T-helper 17 cell (primary cell): ENCODE measurements around the gene CTBP2. TPM values are rescaled to one million over a fixed set of nuclear protein-coding genes. Genes with fewer than 3 reads are reported as not detected.
"Not testable (repeated sequence)": the region's sequence is repeated elsewhere in the genome, so short reads cannot be mapped to it uniquely, and the experiment has no call there.

ENCODE experiments used
- ATAC-seq: fragments of 150-1000 bp; cut with Tn5 transposase; 2 replicates; pipeline ENCODE4 v1.10.0; 2021; ENCODE audit warnings: mild to moderate bottlenecking, moderate library complexity
- DNase-seq, 3 donors: peaks; one replicate each; pipeline versions ENCODE4 v3.0.0 to v3.0.0-alpha.2; 2020 to 2021
- H3K9me3 ChIP-seq: one replicate; pipeline ENCODE4 v1.7.0; 2013; ENCODE audit warnings: low read length, mild to moderate bottlenecking; ENCODE audit not compliant: control insufficient read depth, poor library complexity, severe bottlenecking
- H3K27ac Mint-ChIP-seq: one replicate; pipeline ENCODE4 v1.8.0; 2022; ENCODE audit warnings: mild to moderate bottlenecking, moderate library complexity, mixed read lengths
- H3K27me3 Mint-ChIP-seq: one replicate; pipeline ENCODE4 v1.8.0; 2022; ENCODE audit warnings: mixed read lengths
- H3K36me3 Mint-ChIP-seq: one replicate; pipeline ENCODE4 v1.8.0; 2022; ENCODE audit warnings: low read depth, mixed read lengths
- H3K4me1 Mint-ChIP-seq: one replicate; pipeline ENCODE4 v1.8.0; 2022; ENCODE audit warnings: mild to moderate bottlenecking, mixed read lengths
- H3K4me3 Mint-ChIP-seq: one replicate; pipeline ENCODE4 v1.8.0; 2022; ENCODE audit warnings: mild to moderate bottlenecking, moderate library complexity, mixed read lengths
- total RNA-seq, 4 donors: library from RNA in 2 of 4; stranded (reverse) in 2 of 4; gene quantifications; one replicate each; pipeline ENCODE4 v1.2.3 and lab custom pipeline; 2022 to 2026

The CTBP2 gene
- total RNA-seq, 2 donors from 2014 or later: 1.3 to 1.5 TPM

GRCh38 chr10:125082881-125083575 is 77.3 kb downstream of the CTBP2 start:
- no peaks in the 10 kb centered on the region for H3K4me1 Mint-ChIP-seq
- no peak overlapping the region for H3K27ac Mint-ChIP-seq
- peaks cover 62% of the 10 kb centered on the region for H3K27me3 Mint-ChIP-seq
- no peak overlapping the region for H3K4me3 Mint-ChIP-seq
- ATAC-seq: no peak
- no peaks in the 10 kb centered on the region for H3K9me3 ChIP-seq
- no peaks in the 10 kb centered on the region for H3K36me3 Mint-ChIP-seq
- no peak for DNase-seq

- not testable (repeated sequence) for DNase-seq, H3K9me3 ChIP-seq, H3K4me1 Mint-ChIP-seq, H3K36me3 Mint-ChIP-seq, ATAC-seq, H3K27ac Mint-ChIP-seq, H3K4me3 Mint-ChIP-seq
- peaks cover 57% of the 10 kb centered on the region for H3K27me3 Mint-ChIP-seq
Measured at GRCh38 chr10:125082471-125082870, 77.9 kb downstream of the CTBP2 start.

- H3K4me1 Mint-ChIP-seq: no peaks in the 10 kb centered on the region
- H3K4me3 Mint-ChIP-seq: no peak overlapping the region
- no peaks in the 10 kb centered on the region for H3K9me3 ChIP-seq
- DNase-seq (no peak), ATAC-seq (no peak)
- no peaks in the 10 kb centered on the region for H3K36me3 Mint-ChIP-seq
- H3K27ac Mint-ChIP-seq: no peak overlapping the region
- peaks cover 51% of the 10 kb centered on the region for H3K27me3 Mint-ChIP-seq
Measured at GRCh38 chr10:125081931-125082330, 78.4 kb downstream of the CTBP2 start.

DNA sequence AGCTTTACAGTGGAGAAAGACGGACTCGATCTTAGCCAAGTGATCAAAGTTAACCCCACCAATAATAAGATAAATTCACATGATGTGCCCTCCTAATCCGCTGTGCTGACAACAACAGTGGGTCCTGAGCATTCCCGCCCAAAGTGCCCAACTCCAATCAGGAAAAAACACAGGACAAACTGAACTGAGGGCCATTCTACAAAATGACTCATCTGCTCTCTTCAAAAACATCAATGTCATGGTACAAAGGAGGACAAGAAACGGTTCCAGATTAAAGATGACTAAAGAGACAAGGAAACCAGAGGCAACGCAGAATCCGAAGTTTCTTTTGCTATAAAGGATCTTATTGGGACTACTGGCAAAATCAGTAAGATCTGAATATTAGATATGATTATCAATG is 79.4 kb downstream of the CTBP2 start:
- no peaks in the 10 kb centered on the region for H3K9me3 ChIP-seq
- Mint-ChIP-seq H3K4me3 (no peak overlapping the region), H3K27ac (no peak overlapping the region), H3K4me1 (no peaks in the 10 kb centered on the region), H3K36me3 (no peaks in the 10 kb centered on the region), H3K27me3 (peaks cover 50% of the 10 kb centered on the region)
- ATAC-seq (no peak), DNase-seq (no peak)

DNA sequence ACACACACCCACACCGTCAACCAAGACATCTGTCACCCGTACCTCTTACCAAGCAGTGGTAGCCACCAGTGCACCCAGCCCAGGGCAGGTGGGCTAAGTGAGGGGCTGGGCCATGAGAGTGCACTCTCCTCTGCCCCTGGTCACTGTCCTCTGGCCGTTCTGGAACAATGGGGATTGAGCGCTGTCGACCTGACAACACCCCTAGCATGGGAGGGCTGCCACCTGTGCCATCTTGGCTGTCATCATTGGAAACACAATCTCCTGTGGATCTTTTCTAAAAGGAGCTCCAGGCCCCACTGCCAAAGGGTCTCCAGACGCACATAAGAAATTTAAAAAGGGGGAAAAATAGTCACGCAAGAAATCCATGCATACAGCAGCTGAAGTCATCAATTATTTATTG is 80.1 kb downstream of the CTBP2 start:
- no peaks in the 10 kb centered on the region for H3K9me3 ChIP-seq
- H3K4me3 Mint-ChIP-seq: no peak overlapping the region
- DNase-seq (no peak), ATAC-seq (no peak)
- H3K36me3 Mint-ChIP-seq: no peaks in the 10 kb centered on the region
- H3K27ac Mint-ChIP-seq: no peak overlapping the region
- H3K27me3 Mint-ChIP-seq: peaks cover 47% of the 10 kb centered on the region
- H3K4me1 Mint-ChIP-seq: no peaks in the 10 kb centered on the region

GRCh38 chr10:125079091-125079600 is 81.2 kb downstream of the CTBP2 start:
- H3K9me3 ChIP-seq: no peaks in the 10 kb centered on the region
- DNase-seq: no peak
- Mint-ChIP-seq H3K4me1 (no peaks in the 10 kb centered on the region), H3K4me3 (no peak overlapping the region), H3K27ac (no peak overlapping the region), H3K36me3 (no peaks in the 10 kb centered on the region), H3K27me3 (peaks cover 40% of the 10 kb centered on the region)
- no peak for ATAC-seq

- no peaks in the 10 kb centered on the region for H3K9me3 ChIP-seq
- no peak overlapping the region for H3K27ac Mint-ChIP-seq
- no peak overlapping the region for H3K4me3 Mint-ChIP-seq
- no peak for ATAC-seq
- peaks cover 31% of the 10 kb centered on the region for H3K27me3 Mint-ChIP-seq
- no peaks in the 10 kb centered on the region for H3K4me1 Mint-ChIP-seq
- DNase-seq: no peak
- H3K36me3 Mint-ChIP-seq: no peaks in the 10 kb centered on the region
Measured at GRCh38 chr10:125076891-125077541, 83.3 kb downstream of the CTBP2 start.

GRCh38 chr10:125076121-125076825 is 84.1 kb downstream of the CTBP2 start:
- DNase-seq (no peak), ATAC-seq (no peak)
- Mint-ChIP-seq H3K4me1 (no peaks in the 10 kb centered on the region), H3K27ac (no peak overlapping the region), H3K4me3 (no peak overlapping the region), H3K27me3 (peaks cover 29% of the 10 kb centered on the region), H3K36me3 (no peaks in the 10 kb centered on the region)
- no peaks in the 10 kb centered on the region for H3K9me3 ChIP-seq

- no peaks in the 10 kb centered on the region for H3K4me1 Mint-ChIP-seq
- H3K36me3 Mint-ChIP-seq: no peaks in the 10 kb centered on the region
- no peaks in the 10 kb centered on the region for H3K9me3 ChIP-seq
- ATAC-seq: no peak
- DNase-seq: no peak
- H3K27ac Mint-ChIP-seq: no peak overlapping the region
- peaks cover 13% of the 10 kb centered on the region for H3K27me3 Mint-ChIP-seq
- no peak overlapping the region for H3K4me3 Mint-ChIP-seq
Measured at GRCh38 chr10:125073996-125074395, 86.4 kb downstream of the CTBP2 start.

GRCh38 chr10:125072794-125073193 is 87.6 kb downstream of the CTBP2 start:
- DNase-seq (no peak), ATAC-seq (no peak)
- Mint-ChIP-seq H3K4me1 (no peaks in the 10 kb centered on the region), H3K27me3 (peaks cover 13% of the 10 kb centered on the region), H3K36me3 (no peaks in the 10 kb centered on the region), H3K27ac (no peak overlapping the region), H3K4me3 (no peak overlapping the region)
- H3K9me3 ChIP-seq: no peaks in the 10 kb centered on the region

DNA sequence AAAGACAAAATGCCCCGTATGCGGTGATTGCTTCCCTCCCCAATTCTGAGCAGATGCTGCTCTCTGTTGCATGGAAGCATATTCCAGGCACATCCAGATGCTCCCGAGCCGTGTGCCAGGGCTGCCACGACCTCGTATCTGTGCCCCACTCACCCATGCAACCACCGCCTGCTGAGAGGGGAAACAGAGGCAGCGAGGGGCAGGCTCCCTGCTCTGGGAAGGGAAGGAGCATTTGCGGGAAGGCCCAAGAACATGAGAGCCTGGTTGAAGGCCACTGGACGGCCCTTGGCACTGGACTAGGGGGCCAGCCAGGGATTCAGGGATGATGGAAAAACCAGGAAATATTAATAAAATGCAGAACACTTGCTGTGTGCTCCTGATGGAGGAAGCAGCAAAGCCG is 89.4 kb downstream of the CTBP2 start:
- Mint-ChIP-seq H3K4me1 (no peaks in the 10 kb centered on the region), H3K36me3 (no peaks in the 10 kb centered on the region), H3K27me3 (peaks cover 13% of the 10 kb centered on the region), H3K4me3 (no peak overlapping the region), H3K27ac (no peak overlapping the region)
- ATAC-seq: no peak
- H3K9me3 ChIP-seq: no peaks in the 10 kb centered on the region
- DNase-seq: no peak

DNA sequence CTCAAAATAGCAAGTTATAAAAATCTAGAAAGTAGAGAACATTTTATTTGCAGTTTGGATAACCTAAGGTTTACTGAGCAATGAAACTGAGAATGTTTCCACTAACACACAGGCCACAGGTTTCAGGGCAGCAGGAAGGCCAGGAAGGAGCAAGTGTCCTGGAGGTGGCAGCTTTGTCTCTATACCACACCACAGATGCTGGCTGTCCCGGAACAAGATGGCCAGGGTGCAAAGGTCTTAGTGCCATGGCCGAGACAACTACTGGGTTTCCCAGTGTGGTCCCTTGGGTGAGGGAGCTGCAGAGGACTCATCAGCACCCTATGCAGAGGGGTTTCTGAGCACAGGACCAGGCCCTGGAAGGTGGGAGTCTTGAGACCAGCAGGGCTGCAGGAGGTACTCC is 92.0 kb downstream of the CTBP2 start:
- H3K27ac Mint-ChIP-seq: no peak overlapping the region
- H3K27me3 Mint-ChIP-seq: peaks cover 13% of the 10 kb centered on the region
- H3K36me3 Mint-ChIP-seq: no peaks in the 10 kb centered on the region
- no peak for DNase-seq
- no peak overlapping the region for H3K4me3 Mint-ChIP-seq
- H3K9me3 ChIP-seq: no peaks in the 10 kb centered on the region
- peaks cover 13% of the 10 kb centered on the region for H3K4me1 Mint-ChIP-seq
- no peak for ATAC-seq

- H3K27ac Mint-ChIP-seq: no peak overlapping the region
- peaks cover 13% of the 10 kb centered on the region for H3K4me1 Mint-ChIP-seq
- no peak for ATAC-seq
- no peak for DNase-seq
- H3K9me3 ChIP-seq: no peaks in the 10 kb centered on the region
- no peak overlapping the region for H3K4me3 Mint-ChIP-seq
- H3K36me3 Mint-ChIP-seq: no peaks in the 10 kb centered on the region
- H3K27me3 Mint-ChIP-seq: peaks cover 9% of the 10 kb centered on the region
Measured at GRCh38 chr10:125067764-125068163, 92.6 kb downstream of the CTBP2 start.
